ENCODE data around the gene CASP9. TPM values are rescaled to one million over a fixed set of nuclear protein-coding genes. Genes with fewer than 3 reads are reported as not detected.

The CASP9 gene
- 1 to 10 TPM; 4.9 to 8.5 (median 6.5) TPM for total RNA-seq

GRCh38 chr1:15524021-15524282 is at the start of gene CASP9:
TSS of gene CASP9 (minus strand) at chr1:15524215. CDS start at chr1:15524200, 15 bp downstream.
- 0 to 1% methylated on average over 10 to 20 of the region's 27 CpGs for WGBS, 2 donors
- no peak for DNase-seq (ENCODE audit: low spot score in 2 of 2)
- intact Hi-C loops (cut with DNase I; ENCODE audit: low total_unique reads), result no loop called here
- no peak for TF ChIP-seq CTCF (IDR thresholded peaks at IDR 0.05)
- no peak for TF ChIP-seq POLR2A (IDR thresholded peaks at IDR 0.05)
- peak within 1 kb of the TSS; percentile 52 for H3K4me3 ChIP-seq (ENCODE audit: low read depth, poor library complexity, severe bottlenecking)

GRCh38 chr1:15573477-15573876 is 49.5 kb upstream of the CASP9 start:
- no peak for DNase-seq (ENCODE audit: low spot score in 2 of 2)
- intact Hi-C loops (cut with DNase I; ENCODE audit: low total_unique reads), result no loop called here
- 66 to 78% methylated on average over 9 of the region's 9 CpGs for WGBS, 2 donors
- TF ChIP-seq CTCF (IDR thresholded peaks at IDR 0.05) (no peak), POLR2A (IDR thresholded peaks at IDR 0.05) (no peak)
- H3K4me3 ChIP-seq (ENCODE audit: low read depth, poor library complexity, severe bottlenecking), result no peak overlapping the region

- DNase-seq (ENCODE audit: low spot score in 2 of 2), result no peak
- no peak overlapping the region for H3K4me3 ChIP-seq (ENCODE audit: low read depth, poor library complexity, severe bottlenecking)
- TF ChIP-seq CTCF (IDR thresholded peaks at IDR 0.05) (no peak), POLR2A (IDR thresholded peaks at IDR 0.05) (no peak)
- intact Hi-C loops (cut with DNase I; ENCODE audit: low total_unique reads), result no loop called here
Measured at GRCh38 chr1:15571266-15571665, 47.3 kb upstream of the CASP9 start.

- DNase-seq (ENCODE audit: low spot score in 2 of 2), result no peak
- 79 to 88% methylated on average over 1 of the region's 1 CpG for WGBS, 2 donors
- intact Hi-C loops (cut with DNase I; ENCODE audit: low total_unique reads), result no loop called here
- H3K4me3 ChIP-seq (ENCODE audit: low read depth, poor library complexity, severe bottlenecking), result no peak overlapping the region
- TF ChIP-seq CTCF (IDR thresholded peaks at IDR 0.05), result no peak
- no peak for TF ChIP-seq POLR2A (IDR thresholded peaks at IDR 0.05)
Measured at GRCh38 chr1:15570861-15571260, 46.8 kb upstream of the CASP9 start.

- H3K4me3 ChIP-seq (ENCODE audit: low read depth, poor library complexity, severe bottlenecking), result no peak overlapping the region
- 90% methylated on average over 18 of the region's 18 CpGs for WGBS, 2 donors
- DNase-seq (ENCODE audit: low spot score in 2 of 2), result no peak
- intact Hi-C loops (cut with DNase I; ENCODE audit: low total_unique reads), result no loop called here
- TF ChIP-seq POLR2A (IDR thresholded peaks at IDR 0.05) (no peak), CTCF (IDR thresholded peaks at IDR 0.05) (no peak)
Measured at GRCh38 chr1:15568387-15569073, 44.5 kb upstream of the CASP9 start.

GRCh38 chr1:15559189-15559810 is 35.3 kb upstream of the CASP9 start:
- 86 to 87% methylated on average over 12 of the region's 12 CpGs for WGBS, 2 donors
- intact Hi-C loops (cut with DNase I; ENCODE audit: low total_unique reads), result no loop called here
- TF ChIP-seq CTCF (IDR thresholded peaks at IDR 0.05) (no peak), POLR2A (IDR thresholded peaks at IDR 0.05) (no peak)
- DNase-seq (ENCODE audit: low spot score in 2 of 2), result peak in 1 of 2 donors; percentile 37
- H3K4me3 ChIP-seq (ENCODE audit: low read depth, poor library complexity, severe bottlenecking), result no peak overlapping the region

Measured in lower leg skin (tissue), 4 donors.